ENCODE measurements around the gene RAB40C. TPM values are rescaled to one million over a fixed set of nuclear protein-coding genes. Genes with fewer than 3 reads are reported as not detected.

The RAB40C gene
- total and polyA plus RNA-seq, 2 donors from 2014 or later, result 18.1 to 24.0 TPM

DNA sequence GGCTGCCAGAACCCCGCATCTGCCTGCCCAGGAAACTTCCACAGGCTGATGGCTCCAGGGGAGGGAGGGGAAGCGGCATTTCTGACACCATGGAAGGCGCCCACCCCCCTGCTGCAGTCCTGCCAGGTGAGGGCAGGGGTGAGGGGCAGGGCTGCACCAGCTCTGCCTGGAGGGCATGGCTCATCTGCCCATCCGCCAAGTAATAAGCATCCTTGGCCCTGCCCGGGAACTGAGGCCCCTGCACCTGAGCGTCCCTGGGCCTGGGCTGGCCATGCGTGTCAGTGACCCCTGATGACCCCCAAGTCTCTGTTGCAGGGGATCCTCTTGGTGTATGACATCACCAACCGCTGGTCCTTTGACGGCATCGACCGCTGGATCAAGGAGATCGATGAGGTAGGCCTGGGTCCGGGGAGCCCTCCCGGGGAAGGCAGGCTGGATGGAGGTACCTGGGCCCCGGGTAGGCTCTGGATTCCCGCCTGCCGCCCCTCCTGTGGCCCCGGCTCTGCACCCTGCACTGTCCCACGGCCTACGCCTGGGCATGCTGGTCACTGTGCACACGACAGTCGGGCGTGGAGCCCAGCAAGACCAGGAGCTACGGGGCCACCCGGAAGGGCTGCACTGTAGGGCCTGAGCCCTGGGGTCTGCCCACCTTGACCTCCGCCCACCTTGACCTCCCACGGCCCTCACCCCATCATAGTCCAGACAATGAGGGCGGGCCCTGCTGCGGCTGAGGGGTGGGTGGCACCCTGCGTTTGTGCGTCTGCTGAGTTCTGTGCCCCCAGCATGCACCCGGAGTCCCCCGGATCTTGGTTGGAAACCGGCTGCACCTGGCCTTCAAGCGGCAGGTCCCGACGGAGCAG is 35.5 kb downstream of the RAB40C start:
- peaks cover 0 to 6% (median 0%) of the 10 kb centered on the region in 3 donors for H3K36me3 ChIP-seq (ENCODE audit: control insufficient read depth in 2 of 3, insufficient read depth in 3 of 3, low read length in 3 of 3)
- peak in 1 of 5 donors; percentile 51 for DNase-seq
- H3K27ac ChIP-seq (ENCODE audit: low read depth in 2 of 2, low read length in 2 of 2), result no peak overlapping the region
- H3K9ac ChIP-seq (ENCODE audit: low read length in 3 of 3), result no peak overlapping the region
- peaks cover 0 to 17% (median 11%) of the 10 kb centered on the region in 3 donors for H3K4me1 ChIP-seq (ENCODE audit: control insufficient read depth in 2 of 3, insufficient read depth in 2 of 3, low read depth in 1 of 3, low read length in 3 of 3)
- H3K9me3 ChIP-seq (ENCODE audit: control insufficient read depth in 2 of 3, insufficient read depth in 1 of 3, low read length in 3 of 3), result no peaks in the 10 kb centered on the region
- intact Hi-C loops (cut with DNase I), result no loop called here
- no peak for FAIRE-seq
- TF ChIP-seq CTCF (IDR thresholded peaks at IDR 0.05; ENCODE audit: borderline replicate concordance, extremely low read depth, insufficient read depth), result no peak
- H3K27me3 ChIP-seq (ENCODE audit: control insufficient read depth, insufficient read depth, low read length), result no peaks in the 10 kb centered on the region
- no peak overlapping the region for H3K4me3 ChIP-seq (ENCODE audit: low read length in 3 of 3)

DNA sequence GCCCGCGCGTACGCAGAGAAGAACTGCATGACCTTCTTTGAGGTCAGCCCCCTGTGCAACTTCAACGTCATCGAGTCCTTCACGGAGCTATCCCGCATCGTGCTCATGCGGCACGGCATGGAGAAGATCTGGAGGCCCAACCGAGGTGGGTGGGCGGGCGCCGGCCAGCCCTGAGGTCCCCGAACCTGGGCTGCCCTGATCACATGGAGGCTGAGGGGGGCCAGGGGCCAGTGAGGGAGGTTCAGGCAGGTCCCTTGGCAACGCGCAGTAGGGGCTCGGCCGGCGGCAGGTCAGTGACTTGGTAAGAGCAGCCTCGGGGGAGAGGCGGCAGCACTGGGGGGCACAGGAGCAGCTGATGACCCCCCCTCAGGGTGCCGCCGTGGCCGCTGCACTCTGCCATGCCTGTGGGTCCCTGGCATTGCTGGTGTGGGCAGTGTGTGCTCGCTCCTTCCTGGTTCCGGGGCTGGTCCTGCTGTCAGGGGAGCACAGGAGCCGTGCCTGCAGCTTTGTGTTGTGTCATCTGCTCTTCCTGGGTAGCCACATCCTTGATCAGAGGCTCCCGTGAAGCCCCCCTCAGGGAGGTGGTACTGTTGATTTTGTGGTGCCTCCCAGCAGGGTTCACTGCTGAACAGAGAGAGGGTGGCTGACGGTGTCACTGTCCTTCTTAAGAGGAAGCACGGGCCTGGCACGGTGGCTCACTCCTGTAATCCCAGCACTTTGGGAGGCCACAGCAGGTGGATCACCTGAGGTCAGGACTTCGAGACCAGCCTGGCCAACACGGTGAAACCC is 36.3 kb downstream of the RAB40C start:
- no peaks in the 10 kb centered on the region for H3K9me3 ChIP-seq (ENCODE audit: control insufficient read depth in 2 of 3, insufficient read depth in 1 of 3, low read length in 3 of 3)
- intact Hi-C loops (cut with DNase I), result no loop called here
- peaks cover 0 to 25% (median 12%) of the 10 kb centered on the region in 3 donors for H3K4me1 ChIP-seq (ENCODE audit: control insufficient read depth in 2 of 3, insufficient read depth in 2 of 3, low read depth in 1 of 3, low read length in 3 of 3)
- no peak for TF ChIP-seq CTCF (IDR thresholded peaks at IDR 0.05; ENCODE audit: borderline replicate concordance, extremely low read depth, insufficient read depth)
- no peaks in the 10 kb centered on the region for H3K27me3 ChIP-seq (ENCODE audit: control insufficient read depth, insufficient read depth, low read length)
- FAIRE-seq (no peak), DNase-seq (peak in 1 of 5 donors; percentile 44)
- H3K9ac ChIP-seq (ENCODE audit: low read length in 3 of 3), result no peak overlapping the region
- peaks cover 0 to 6% (median 0%) of the 10 kb centered on the region in 3 donors for H3K36me3 ChIP-seq (ENCODE audit: control insufficient read depth in 2 of 3, insufficient read depth in 3 of 3, low read length in 3 of 3)
- no peak overlapping the region for H3K4me3 ChIP-seq (ENCODE audit: low read length in 3 of 3)
- H3K27ac ChIP-seq (ENCODE audit: low read depth in 2 of 2, low read length in 2 of 2), result no peak overlapping the region

DNA sequence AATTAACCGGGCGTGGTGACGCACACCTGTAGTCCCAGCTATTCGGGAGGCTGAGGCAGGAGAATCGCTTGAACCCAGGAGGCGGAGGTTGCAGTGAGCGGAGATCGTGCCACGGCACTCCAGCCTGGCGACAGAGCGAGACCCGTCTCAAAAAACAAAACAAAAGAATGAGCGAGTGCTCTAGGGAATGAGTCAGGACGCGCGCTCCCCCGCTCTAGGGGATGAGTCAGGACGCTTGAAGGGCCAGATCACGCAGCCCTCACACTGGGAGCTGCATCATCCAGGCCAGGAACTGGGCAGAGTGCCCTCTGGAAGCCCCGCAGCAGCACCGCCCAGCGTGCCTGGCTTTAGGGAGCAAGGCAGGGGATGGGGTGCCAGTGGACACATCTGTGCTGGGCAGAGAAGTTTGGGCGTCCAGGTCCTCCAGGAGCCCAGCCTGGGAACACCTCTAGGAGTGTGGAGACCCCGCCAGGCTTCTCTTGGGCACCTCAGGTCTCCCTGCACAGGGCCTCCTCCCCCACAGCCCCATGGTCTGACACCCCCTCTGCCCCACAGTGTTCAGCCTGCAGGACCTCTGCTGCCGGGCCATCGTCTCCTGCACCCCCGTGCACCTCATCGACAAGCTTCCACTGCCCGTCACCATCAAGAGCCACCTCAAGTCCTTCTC is 37.1 kb downstream of the RAB40C start:
- peaks cover 0 to 6% (median 0%) of the 10 kb centered on the region in 3 donors for H3K36me3 ChIP-seq (ENCODE audit: control insufficient read depth in 2 of 3, insufficient read depth in 3 of 3, low read length in 3 of 3)
- peaks cover 0 to 25% (median 12%) of the 10 kb centered on the region in 3 donors for H3K4me1 ChIP-seq (ENCODE audit: control insufficient read depth in 2 of 3, insufficient read depth in 2 of 3, low read depth in 1 of 3, low read length in 3 of 3)
- DNase-seq, result no peak
- no peaks in the 10 kb centered on the region for H3K9me3 ChIP-seq (ENCODE audit: control insufficient read depth in 2 of 3, insufficient read depth in 1 of 3, low read length in 3 of 3)
- intact Hi-C loops (cut with DNase I), result no loop called here
- no peak overlapping the region for H3K27ac ChIP-seq (ENCODE audit: low read depth in 2 of 2, low read length in 2 of 2)
- H3K9ac ChIP-seq (ENCODE audit: low read length in 3 of 3), result no peak overlapping the region
- no peak for TF ChIP-seq CTCF (IDR thresholded peaks at IDR 0.05; ENCODE audit: borderline replicate concordance, extremely low read depth, insufficient read depth)
- no peaks in the 10 kb centered on the region for H3K27me3 ChIP-seq (ENCODE audit: control insufficient read depth, insufficient read depth, low read length)
- no peak for FAIRE-seq
- H3K4me3 ChIP-seq (ENCODE audit: low read length in 3 of 3), result no peak overlapping the region

Measured in kidney (tissue), 14 donors.